Panc1 (cell line): ENCODE data around the gene MEGF11.

Experiments
- CTCF ChIP-seq: fragments of 450-650 bp; IDR thresholded peaks from 2 replicates; pipeline ENCODE4 v1.5.1; 2017; ENCODE audit warnings: mild to moderate bottlenecking
- POLR2AphosphoS5 ChIP-seq: IDR thresholded peaks from 2 replicates; pipeline ENCODE4 v1.6.1; 2012; ENCODE audit warnings: mild to moderate bottlenecking, low read depth, low read length, moderate library complexity
- SIN3A ChIP-seq: IDR thresholded peaks from 2 replicates; pipeline ENCODE4 v1.6.1; 2012; ENCODE audit warnings: low read depth, mild to moderate bottlenecking, low read length, moderate library complexity, borderline replicate concordance; ENCODE audit not compliant: insufficient read depth
- TCF7L2 ChIP-seq: IDR thresholded peaks from 2 replicates; pipeline ENCODE4 v1.6.1; 2011; ENCODE audit warnings: mild to moderate bottlenecking, low read depth, low read length, inconsistent platforms
- TF ChIP-seq, protein P1 (sequence below), 2 experiments: IDR thresholded peaks; 2 replicates each; pipeline ENCODE4 v1.6.1; 2011 to 2012; ENCODE audit warnings: low read depth in 2 of 2, control low read depth in 1 of 2, low read length in 1 of 2, mild to moderate bottlenecking in 1 of 2, moderate library complexity in 1 of 2; ENCODE audit not compliant: insufficient read depth in 1 of 2

GRCh38 chr15:65887565-65887964 is 366.0 kb downstream of the MEGF11 start:
- TF ChIP-seq CTCF (no peak), TCF7L2 (no peak), POLR2AphosphoS5 (no peak), SIN3A (no peak)
- TF ChIP-seq, protein P1, sequence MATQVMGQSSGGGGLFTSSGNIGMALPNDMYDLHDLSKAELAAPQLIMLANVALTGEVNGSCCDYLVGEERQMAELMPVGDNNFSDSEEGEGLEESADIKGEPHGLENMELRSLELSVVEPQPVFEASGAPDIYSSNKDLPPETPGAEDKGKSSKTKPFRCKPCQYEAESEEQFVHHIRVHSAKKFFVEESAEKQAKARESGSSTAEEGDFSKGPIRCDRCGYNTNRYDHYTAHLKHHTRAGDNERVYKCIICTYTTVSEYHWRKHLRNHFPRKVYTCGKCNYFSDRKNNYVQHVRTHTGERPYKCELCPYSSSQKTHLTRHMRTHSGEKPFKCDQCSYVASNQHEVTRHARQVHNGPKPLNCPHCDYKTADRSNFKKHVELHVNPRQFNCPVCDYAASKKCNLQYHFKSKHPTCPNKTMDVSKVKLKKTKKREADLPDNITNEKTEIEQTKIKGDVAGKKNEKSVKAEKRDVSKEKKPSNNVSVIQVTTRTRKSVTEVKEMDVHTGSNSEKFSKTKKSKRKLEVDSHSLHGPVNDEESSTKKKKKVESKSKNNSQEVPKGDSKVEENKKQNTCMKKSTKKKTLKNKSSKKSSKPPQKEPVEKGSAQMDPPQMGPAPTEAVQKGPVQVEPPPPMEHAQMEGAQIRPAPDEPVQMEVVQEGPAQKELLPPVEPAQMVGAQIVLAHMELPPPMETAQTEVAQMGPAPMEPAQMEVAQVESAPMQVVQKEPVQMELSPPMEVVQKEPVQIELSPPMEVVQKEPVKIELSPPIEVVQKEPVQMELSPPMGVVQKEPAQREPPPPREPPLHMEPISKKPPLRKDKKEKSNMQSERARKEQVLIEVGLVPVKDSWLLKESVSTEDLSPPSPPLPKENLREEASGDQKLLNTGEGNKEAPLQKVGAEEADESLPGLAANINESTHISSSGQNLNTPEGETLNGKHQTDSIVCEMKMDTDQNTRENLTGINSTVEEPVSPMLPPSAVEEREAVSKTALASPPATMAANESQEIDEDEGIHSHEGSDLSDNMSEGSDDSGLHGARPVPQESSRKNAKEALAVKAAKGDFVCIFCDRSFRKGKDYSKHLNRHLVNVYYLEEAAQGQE (IDR thresholded peaks at IDR 0.05; ENCODE audit: insufficient read depth in 1 of 2, low read depth in 2 of 2, low read length in 1 of 2), result no peak
